MM.1S (cell line): ENCODE data around the gene CWF19L2.

Experiments
- CTCF ChIP-seq: fragments of 300-600 bp; sonication (generic); IDR thresholded peaks from 2 replicates; pipeline ENCODE4 v1.5.1; 2016; ENCODE audit warnings: antibody characterized with exemption, low read length, mixed read lengths
- EZH2 ChIP-seq: fragments of 300-600 bp; sonication (generic); optimal IDR thresholded peaks from 2 replicates; pipeline ENCODE3; 2017; ENCODE audit warnings: low read depth, mild to moderate bottlenecking, antibody characterized with exemption, low read length, mixed read lengths

- no peak for TF ChIP-seq CTCF
- no peak for TF ChIP-seq EZH2
Observed at GRCh38 chr11:107494055-107494454, 36.4 kb upstream of the CWF19L2 start.
